H1 (cell line): ENCODE results near the gene ACAP2. TPM values are rescaled to one million over a fixed set of nuclear protein-coding genes. Genes with fewer than 3 reads are reported as not detected.

Experiments
- BACH1 ChIP-seq: IDR thresholded peaks from 2 replicates; pipeline ENCODE4 v1.6.1; 2012; ENCODE audit warnings: low read length, improper control_type of control experiment
- CBX5 ChIP-seq: fragments of 300-800, 300-1000 bp; sonication (generic); IDR thresholded peaks from 2 replicates; pipeline ENCODE4 v1.7.1; 2016; ENCODE audit warnings: antibody characterized with exemption, low read length, low read depth
- CHD2 ChIP-seq: IDR thresholded peaks from 2 replicates; pipeline ENCODE4 v1.6.1; 2012; ENCODE audit warnings: low read length, improper control_type of control experiment
- CTBP2 ChIP-seq: IDR thresholded peaks from 2 replicates; pipeline ENCODE4 v1.7.0; 2011; ENCODE audit warnings: borderline replicate concordance, mild to moderate bottlenecking, moderate library complexity, mixed read lengths, low read length; ENCODE audit not compliant: insufficient read depth, insufficient read length
- E2F6 ChIP-seq: IDR thresholded peaks from 2 replicates; pipeline ENCODE4 v1.6.1; 2012; ENCODE audit warnings: inconsistent platforms
- EGR1 ChIP-seq: IDR thresholded peaks from 2 replicates; pipeline ENCODE4 v1.6.1; 2011; ENCODE audit warnings: low read depth, low read length, borderline replicate concordance
- FOSL1 ChIP-seq: IDR thresholded peaks from 2 replicates; pipeline ENCODE4 v1.6.1; 2011; ENCODE audit warnings: mild to moderate bottlenecking, low read depth, low read length, moderate library complexity; ENCODE audit not compliant: insufficient read depth
- JUN ChIP-seq: IDR thresholded peaks from 2 replicates; pipeline ENCODE4 v1.6.1; 2011; ENCODE audit warnings: low read depth, mild to moderate bottlenecking, improper control_type of control experiment, low read length
- KDM1A ChIP-seq: fragments of 200-600, 300-600 bp; sonication (generic); IDR thresholded peaks from 2 replicates; pipeline ENCODE4 v1.7.1; 2016; ENCODE audit warnings: mild to moderate bottlenecking, low read length, borderline replicate concordance
- KDM4A ChIP-seq: IDR thresholded peaks from one replicate; pipeline ENCODE4 v1.7.1; 2012; ENCODE audit warnings: low read depth, mild to moderate bottlenecking, moderate library complexity, low read length, inconsistent platforms; ENCODE audit not compliant: severe bottlenecking
- NANOG ChIP-seq: IDR thresholded peaks from 2 replicates; pipeline ENCODE4 v1.6.1; 2011; ENCODE audit warnings: low read length, low read depth, mild to moderate bottlenecking, inconsistent platforms; ENCODE audit not compliant: insufficient read depth, poor library complexity, severe bottlenecking
- POLR2A ChIP-seq, 2 experiments: IDR thresholded peaks; 1 replicate in 1 of 2; 2 replicates in 1 of 2; pipeline ENCODE4 v1.6.1; 2011; ENCODE audit warnings: low read depth in 2 of 2, low read length in 2 of 2, mild to moderate bottlenecking in 2 of 2; ENCODE audit errors: control extremely low read depth in 1 of 2
- POU5F1 ChIP-seq: IDR thresholded peaks from 2 replicates; pipeline ENCODE4 v1.6.1; 2011; ENCODE audit warnings: low read depth, mild to moderate bottlenecking, low read length, moderate library complexity
- RBBP5 ChIP-seq: IDR thresholded peaks from 2 replicates; pipeline ENCODE4 v1.7.1; 2012; ENCODE audit warnings: low read depth, mild to moderate bottlenecking, inconsistent platforms, low read length, moderate library complexity, borderline replicate concordance
- RFX5 ChIP-seq: IDR thresholded peaks from 2 replicates; pipeline ENCODE4 v1.6.1; 2011; ENCODE audit warnings: low read depth, low read length, improper control_type of control experiment, borderline replicate concordance
- RXRA ChIP-seq: IDR thresholded peaks from 2 replicates; pipeline ENCODE4 v1.6.1; 2011; ENCODE audit warnings: low read depth, mild to moderate bottlenecking, low read length, moderate library complexity; ENCODE audit not compliant: insufficient read depth
- SIN3A ChIP-seq, 2 experiments: IDR thresholded peaks in 1 of 2; conservative IDR thresholded peaks in 1 of 2; 2 replicates each; pipeline ENCODE4 v1.6.1; 2011 to 2012; ENCODE audit warnings: low read length in 2 of 2, improper control_type of control experiment in 1 of 2, low read depth in 1 of 2, mild to moderate bottlenecking in 1 of 2
- SP2 ChIP-seq: IDR thresholded peaks from 2 replicates; pipeline ENCODE4 v1.6.1; 2012; ENCODE audit warnings: mild to moderate bottlenecking, low read length, inconsistent platforms
- TBP ChIP-seq: IDR thresholded peaks from 2 replicates; pipeline ENCODE4 v1.6.1; 2011; ENCODE audit warnings: low read depth, low read length, improper control_type of control experiment
- USF2 ChIP-seq: IDR thresholded peaks from 2 replicates; pipeline ENCODE4 v1.6.1; 2011; ENCODE audit warnings: low read length, improper control_type of control experiment
- YY1 ChIP-seq: IDR thresholded peaks from 2 replicates; pipeline ENCODE4 v1.6.1; 2011; ENCODE audit warnings: low read depth, mild to moderate bottlenecking, low read length
- polyA plus RNA-seq, 7 experiments: library from polyadenylated mRNA; depleted of rRNA in 3 of 7; stranded (reverse) in 5 of 7; unstranded in 2 of 7; fragments of >200 nt in 5 of 7; fragments of 200-250 nt in 2 of 7; gene quantifications; 1 replicate in 5 of 7; 2 replicates in 1 of 7; 4 replicates in 1 of 7; pipeline versions ENCODE4 v1.2.1 to v1.2.3, GENCODE V29; 2011 to 2013; ENCODE audit warnings: missing spikeins in 2 of 7, mixed read lengths in 2 of 7
- total RNA-seq: library from RNA; stranded (reverse); fragmentation: NEBNext Ultra II Directional; extraction: Animal tissue kit (Norgen Biotek cat#: 25700); gene quantifications from 2 replicates; pipeline ENCODE4 v1.2.1, GENCODE V29; 2021

Gene ACAP2
- total and polyA plus RNA-seq, 2 of the 8 experiments (the other 6 are each of a cell fraction or from before 2014, with no cell fraction given) = 7.7 to 37.3 TPM

GRCh38 chr3:195259475-195260279, 183.1 kb downstream of the ACAP2 start (continued):
- TF ChIP-seq RBBP5 (0 out of 2 replicates have a peak, but pooled peaks have one; percentile 48), EGR1 (no peak), POU5F1 (no peak), RFX5 (no peak), KDM1A (no peak), BACH1 (no peak), E2F6 (peak; percentile 45; the same call in 1 of the 2 replicates), NANOG (no peak), JUN (no peak), SIN3A (conservative IDR thresholded peaks at IDR 0.05 in 1 of 2, IDR thresholded peaks at IDR 0.05 in 1 of 2; ENCODE audit: low read depth in 1 of 2, low read length in 2 of 2) (no peak), TBP (no peak), CTBP2 (no peak), RXRA (no peak), FOSL1 (no peak), KDM4A (peak; percentile 53), YY1 (no peak), CBX5 (no peak), USF2 (no peak), POLR2A (IDR thresholded peaks at IDR 0.05; ENCODE audit: control extremely low read depth in 1 of 2, low read depth in 2 of 2, low read length in 2 of 2) (no peak), SP2 (no peak), CHD2 (no peak)
